Endometrium (tissue), 2 donors: Measurements from ENCODE around the gene PRKD2.
"Not testable (repeated sequence)": the region's sequence is repeated elsewhere in the genome, so short reads cannot be mapped to it uniquely, and the experiment has no call there.

ENCODE experiments used
- FAIRE-seq: peaks from 2 replicates; lab custom pipeline; 2012; peaks lifted over from hg19 to GRCh38; lab: Jason Lieb, UNC
- donor health status: control.
- donor health status: control.

PRKD2 gene

GRCh38 chr19:46724468-46724867, 7.6 kb upstream of the PRKD2 start:
- FAIRE-seq = no peak

DNA sequence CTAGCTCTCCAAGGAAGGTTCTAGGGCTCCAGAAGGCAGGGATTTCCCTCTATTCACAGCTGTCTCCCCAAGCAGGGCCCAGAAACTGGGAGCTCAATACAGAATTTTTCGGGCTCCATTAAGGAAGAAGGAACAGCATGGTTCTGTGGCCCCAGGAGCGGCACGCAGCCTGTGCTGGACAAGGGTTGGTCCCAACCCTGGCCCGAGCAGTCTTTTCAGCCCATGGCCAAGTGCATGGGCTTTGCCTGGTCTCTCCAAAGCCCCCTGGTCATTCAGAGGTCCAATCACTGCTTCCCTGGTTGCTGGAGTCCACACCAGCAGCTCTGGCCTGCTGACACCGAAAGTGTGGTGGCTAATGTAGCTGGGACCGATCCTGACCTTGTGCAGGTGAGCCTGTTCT, 6.6 kb upstream of the PRKD2 start:
- no peak for FAIRE-seq

GRCh38 chr19:46723023-46723461, 6.1 kb upstream of the PRKD2 start:
- FAIRE-seq = no peak

GRCh38 chr19:46722421-46723022, 5.6 kb upstream of the PRKD2 start:
- no peak for FAIRE-seq

- FAIRE-seq = no peak
Measured at GRCh38 chr19:46722004-46722380, 5.1 kb upstream of the PRKD2 start.

DNA sequence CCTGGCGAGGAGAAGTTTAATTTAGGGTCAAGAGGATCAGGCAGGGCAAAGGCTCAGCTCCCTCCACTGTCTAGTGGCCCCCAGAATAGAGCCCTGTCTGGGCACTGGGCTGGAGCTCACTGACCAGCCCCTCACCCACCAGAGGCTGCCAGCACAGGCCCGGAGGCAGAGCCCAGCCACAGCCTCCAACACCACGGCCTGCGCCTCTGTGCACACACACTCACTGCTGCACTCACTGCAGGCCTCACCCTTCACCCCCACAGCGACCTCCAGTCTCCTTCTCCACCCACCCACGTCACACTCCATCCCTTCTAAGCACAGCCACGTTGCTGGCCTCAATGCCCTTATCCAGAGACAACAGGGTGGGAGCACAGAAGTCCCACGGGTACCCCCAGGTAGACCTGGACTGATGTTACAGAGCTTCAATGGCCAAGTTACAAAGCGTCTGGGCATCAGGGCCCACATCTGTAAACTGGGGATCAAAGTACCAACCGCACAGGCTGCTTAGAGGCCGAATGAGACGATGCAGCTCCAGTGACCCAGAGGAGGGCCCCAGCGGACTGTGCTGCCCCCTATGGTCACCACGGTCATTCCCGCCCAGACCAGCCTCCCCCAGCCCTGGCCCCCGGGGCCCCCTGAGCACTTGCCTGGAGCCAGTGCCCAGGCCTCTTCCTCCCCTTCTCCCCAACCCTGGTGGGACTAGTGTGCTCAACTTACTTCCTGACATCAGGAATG, 4.5 kb upstream of the PRKD2 start:
- no peak for FAIRE-seq

- FAIRE-seq = no peak
Measured at GRCh38 chr19:46720503-46721239, 3.8 kb upstream of the PRKD2 start.

DNA sequence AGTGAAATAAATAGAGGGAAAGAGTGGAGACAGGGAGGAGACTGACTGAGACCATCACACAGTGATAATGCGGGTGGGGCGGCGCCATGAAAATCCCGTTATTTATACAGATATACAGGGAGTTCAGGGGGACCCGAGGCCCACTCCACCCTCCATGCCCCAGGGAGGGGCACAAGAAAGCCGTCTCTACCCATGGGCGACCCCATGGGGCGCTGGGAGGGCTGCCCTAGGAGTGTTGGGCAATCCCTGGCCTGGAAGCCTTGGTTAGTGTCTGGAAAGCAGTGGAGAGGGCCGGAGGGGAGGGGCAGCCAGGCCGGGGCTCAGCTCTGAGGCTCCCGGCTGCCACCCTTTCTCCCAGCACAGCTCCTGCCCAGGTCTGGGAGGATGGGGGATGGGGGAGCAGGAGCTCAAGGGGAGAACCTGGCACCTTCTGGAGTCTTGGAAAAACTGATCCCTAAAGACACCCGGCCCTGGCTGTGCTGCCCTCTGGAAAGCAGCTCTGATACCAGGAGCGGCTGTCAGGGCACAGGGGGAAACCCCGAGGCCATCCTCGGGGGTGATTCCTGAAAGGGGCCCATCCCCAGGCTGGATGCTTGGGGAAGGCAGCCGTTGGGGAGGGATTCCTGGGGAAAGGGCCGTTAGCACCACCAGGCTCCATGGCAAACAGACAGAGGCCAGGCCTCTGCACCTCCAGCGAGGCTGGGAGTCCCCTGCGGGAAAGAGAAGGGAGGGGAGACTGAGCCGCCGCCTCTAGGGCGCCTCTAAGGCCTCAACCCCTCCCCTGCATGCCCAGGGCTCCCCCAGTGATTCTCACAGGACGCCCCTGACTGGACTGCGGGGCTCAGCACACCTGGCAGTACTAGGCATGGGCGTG, 3.0 kb upstream of the PRKD2 start:
- no peak for FAIRE-seq

GRCh38 chr19:46718934-46719622, 2.2 kb upstream of the PRKD2 start:
- no peak for FAIRE-seq

DNA sequence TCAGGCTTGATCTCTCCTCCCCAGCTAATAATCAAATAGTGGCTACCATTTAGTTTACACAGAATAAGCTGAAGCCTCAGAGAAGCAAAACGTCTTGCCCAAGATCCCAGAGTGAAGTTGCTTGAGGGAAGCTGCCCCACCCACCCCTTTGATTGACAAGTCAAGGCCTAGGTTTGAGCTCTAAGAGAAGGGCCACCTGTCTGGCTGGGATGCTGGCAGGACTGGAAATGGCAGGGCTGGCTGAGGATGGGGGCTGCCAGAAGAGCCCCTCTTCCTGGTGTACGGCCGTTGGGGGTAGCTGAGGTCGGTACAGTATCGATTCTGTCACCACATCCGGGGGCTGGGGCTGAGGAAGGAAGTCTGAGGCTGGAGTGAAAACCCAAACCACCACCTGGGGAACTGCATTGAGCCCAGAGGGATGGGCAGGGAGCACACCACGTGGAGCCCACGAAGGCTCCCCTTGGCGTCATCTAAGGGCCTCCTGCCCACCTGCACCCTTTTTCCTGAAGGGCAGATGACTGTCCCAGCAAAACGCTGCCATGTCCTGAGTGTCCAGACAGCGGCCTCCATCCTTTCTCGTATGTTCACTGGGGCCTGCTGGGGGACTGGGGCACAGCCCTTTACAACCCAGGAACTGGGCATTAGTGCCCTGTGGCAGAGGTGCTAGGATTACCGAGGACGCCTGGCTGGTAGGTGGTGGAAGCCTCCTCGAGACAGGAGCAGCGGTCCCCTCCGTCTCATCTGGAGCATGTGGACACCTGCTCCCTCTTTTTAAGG, 1.4 kb upstream of the PRKD2 start:
- no peak for FAIRE-seq

DNA sequence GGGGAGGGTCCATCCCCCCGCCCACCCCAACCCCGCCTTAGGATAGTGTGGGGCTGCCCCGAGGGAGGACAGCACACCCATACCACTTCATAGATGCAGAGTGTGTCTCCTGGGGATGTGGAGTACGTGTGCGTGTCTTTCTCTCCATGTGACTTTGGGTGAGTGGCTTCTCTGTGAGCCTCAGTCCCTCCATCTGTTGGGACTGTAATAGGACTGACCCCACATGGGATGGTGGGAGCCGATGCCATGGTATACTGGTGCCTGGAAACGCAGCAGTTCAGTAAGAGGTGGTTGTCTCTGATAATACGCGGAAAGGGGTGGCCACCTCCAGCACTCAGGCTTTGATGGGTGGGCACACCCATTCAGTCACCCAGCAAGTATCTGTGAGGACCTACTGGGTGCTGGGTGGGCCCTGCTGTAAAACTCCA, 816 bp upstream of the PRKD2 start:
- no peak for FAIRE-seq

- no peak for FAIRE-seq
Measured at GRCh38 chr19:46716672-46717033, 261 bp downstream of the PRKD2 start.

DNA sequence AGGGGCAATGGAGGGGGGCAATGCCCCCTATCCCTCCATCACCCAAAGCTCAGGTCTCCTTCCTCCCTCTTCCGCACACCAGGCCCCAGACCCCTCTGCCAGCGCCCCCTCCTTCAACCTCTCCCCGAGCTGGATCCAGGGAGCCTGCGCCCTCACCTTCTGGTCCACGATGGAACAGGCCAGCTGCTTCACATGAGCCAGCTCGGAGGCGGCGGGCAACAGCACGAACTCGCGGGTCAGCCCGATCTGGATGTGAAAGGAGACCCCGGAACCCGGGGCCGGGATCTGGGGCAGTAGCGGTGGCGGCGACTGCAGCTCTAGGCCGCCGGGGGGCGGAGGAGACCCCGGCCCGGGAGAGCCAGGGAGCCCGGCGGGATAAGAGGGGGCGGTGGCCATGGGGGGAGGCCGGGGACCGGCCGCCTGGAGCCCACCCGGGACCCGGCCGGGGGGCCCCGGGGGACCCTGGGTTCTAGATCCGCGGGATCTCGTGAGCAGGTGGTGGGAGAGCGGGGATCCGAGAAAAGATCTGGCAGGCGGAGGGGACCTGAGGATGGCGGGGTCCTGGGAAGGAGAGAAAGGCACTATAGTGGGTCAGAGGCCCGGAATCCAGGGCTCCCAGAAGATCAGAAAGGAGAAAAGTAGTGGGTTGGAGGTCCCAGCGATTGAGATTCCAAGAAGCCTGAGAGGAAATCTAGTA, 791 bp downstream of the PRKD2 start:
- FAIRE-seq = no peak

DNA sequence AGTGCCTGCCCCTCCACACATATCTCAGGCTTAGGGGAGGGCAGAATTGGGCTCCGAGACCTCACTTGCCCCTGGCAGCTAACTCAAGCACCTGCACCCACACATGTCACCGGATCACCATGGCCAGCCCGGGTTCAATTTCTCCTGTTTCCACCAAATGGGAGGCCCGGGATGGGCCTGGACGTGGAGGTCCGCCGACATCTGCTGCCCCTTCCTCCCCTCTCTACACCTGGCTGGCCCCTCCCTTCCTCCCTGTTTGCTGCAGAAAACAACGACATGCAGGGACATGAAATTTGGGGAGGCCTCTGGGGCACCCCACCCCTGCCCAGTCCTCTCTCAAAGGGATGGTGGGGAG, 1.3 kb downstream of the PRKD2 start:
- no peak for FAIRE-seq

DNA sequence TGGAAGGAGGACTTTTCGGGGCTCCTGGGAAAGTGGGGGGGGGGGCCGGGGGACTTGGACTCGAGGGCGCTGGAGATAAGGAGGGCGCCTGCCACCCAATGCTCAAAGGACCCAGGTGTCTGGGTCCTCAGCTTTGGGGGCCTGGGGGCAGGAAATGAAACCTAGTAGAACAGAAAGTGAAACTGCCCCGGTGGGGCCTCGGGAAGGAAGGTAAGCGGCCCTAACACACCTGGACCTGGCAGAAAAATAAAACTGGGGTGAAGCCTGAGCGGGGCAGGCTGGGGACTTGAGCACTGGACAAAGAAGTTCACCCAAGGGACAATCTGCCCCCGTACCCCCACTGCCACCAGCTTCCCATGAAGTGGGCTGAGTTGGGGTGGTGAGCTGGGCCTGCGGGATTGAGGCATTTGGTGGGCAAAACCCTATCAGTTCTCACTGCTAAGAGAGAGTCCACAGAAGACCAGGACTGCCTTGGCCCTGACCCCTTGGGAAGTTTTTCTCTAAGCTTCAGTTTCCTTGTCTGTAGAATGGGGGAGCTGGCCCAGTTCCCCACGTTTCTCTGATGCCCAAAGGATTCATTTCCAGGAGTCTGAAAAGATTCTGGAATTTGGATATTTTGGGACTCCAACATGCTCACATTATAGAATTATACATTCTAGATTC, 2.3 kb downstream of the PRKD2 start:
- FAIRE-seq = no peak

DNA sequence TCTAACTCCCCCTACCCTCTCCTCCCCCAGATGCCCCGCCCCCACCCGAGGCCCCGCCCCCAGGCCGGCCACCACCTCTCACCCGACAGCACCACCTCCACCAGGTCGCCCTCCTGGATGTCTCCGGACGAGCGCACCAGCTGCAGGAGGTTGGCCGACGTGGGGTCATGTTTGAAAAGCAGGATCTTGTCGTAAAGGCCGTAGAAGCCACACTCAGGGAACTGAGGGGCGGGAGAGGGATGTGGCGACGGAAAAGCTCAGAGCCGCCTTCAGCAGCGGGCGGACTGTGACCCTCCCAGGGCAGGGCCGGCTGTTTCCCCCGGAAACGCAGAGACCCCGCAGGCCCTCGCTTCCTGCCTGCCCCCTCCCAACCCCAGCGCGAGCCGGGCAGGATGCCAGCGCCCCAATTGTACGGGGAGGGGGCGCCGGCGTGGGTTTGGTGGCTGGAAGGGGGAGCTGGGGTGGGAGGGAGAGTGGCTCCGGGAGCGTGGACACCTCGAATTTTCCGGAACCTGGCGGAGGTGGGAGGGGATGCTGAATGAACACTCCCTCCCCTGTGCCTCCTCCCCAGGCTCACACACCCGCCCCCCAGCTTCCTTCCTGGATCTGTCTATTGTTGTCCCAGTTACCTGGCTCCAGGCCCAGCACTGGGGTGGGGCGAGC, 3.0 kb downstream of the PRKD2 start:
- FAIRE-seq = no peak

DNA sequence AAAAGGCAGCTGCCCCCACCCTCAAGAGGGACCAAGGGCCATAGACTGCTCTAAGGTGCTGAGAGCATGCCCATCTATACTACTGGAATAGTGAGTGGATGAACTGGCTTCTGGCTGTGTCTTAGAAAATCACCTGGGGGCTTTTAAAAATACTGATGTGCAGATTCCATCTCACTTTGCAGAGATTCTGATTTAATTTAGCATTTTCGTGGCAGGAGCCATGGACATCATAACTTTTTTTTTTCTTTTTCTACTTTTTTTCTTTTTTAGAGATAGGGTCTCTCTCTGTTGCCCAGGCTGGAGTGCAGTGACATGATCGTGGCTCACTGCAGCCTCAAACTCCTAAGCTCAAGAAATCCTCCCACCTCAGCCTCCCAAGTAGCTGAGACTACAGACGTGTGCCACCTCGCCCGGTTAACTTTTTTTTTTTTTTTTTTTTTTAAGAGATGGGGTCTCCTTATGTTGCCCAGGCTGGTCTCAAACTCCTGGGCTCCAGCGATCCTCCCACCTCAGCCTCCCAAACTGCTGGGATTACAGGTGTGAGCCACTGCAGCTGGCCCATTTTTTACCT, 4.1 kb downstream of the PRKD2 start:
- FAIRE-seq = not testable (repeated sequence)

GRCh38 chr19:46710687-46711086, 6.2 kb downstream of the PRKD2 start:
- no peak for FAIRE-seq
